ENCODE results near the gene KLHL29.

DNA sequence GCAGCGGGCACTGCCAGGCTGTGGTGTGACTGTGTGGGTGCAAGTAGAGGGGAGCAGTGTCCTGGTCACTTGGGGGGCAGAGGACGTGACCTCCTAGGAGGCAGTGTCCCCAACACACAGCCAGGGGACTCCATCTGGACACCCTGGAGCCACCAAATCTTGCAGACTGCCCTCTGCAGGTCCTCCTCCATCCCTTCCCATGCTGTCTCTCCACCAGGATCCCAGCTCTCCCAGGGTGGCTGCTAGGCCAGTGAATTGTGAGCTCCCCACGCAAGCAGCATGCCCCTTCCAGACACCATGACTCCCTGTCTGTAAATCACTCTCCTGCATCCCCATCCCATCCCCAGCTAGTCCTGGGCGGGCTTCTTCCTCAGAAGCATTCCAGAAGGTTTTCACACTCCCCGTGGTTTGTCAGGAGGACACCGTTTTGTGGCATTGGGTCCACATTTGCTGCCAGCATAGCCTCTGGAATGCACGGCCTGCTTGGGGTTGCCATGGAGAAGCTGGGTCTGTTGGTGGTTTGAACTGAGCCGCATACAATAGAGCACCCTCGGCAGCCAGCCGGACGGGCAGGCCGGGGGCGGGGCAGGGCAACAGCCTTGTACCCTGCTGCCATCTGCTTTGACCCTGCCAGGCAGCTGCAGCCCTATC is 210.7 kb downstream of the KLHL29 start:
- no peak for TF ChIP-seq POLR2A (IDR thresholded peaks at IDR 0.05; ENCODE audit: extremely low read depth, insufficient read length)
- TF ChIP-seq, protein P1, sequence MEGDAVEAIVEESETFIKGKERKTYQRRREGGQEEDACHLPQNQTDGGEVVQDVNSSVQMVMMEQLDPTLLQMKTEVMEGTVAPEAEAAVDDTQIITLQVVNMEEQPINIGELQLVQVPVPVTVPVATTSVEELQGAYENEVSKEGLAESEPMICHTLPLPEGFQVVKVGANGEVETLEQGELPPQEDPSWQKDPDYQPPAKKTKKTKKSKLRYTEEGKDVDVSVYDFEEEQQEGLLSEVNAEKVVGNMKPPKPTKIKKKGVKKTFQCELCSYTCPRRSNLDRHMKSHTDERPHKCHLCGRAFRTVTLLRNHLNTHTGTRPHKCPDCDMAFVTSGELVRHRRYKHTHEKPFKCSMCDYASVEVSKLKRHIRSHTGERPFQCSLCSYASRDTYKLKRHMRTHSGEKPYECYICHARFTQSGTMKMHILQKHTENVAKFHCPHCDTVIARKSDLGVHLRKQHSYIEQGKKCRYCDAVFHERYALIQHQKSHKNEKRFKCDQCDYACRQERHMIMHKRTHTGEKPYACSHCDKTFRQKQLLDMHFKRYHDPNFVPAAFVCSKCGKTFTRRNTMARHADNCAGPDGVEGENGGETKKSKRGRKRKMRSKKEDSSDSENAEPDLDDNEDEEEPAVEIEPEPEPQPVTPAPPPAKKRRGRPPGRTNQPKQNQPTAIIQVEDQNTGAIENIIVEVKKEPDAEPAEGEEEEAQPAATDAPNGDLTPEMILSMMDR (IDR thresholded peaks at IDR 0.05; ENCODE audit: low read depth, low read length): no peak

Measured in NB4 (cell line).